Gastrocnemius medialis (tissue), 4 donors: ENCODE measurements around the gene PPP2R5A.

ENCODE experiments used
- POLR2A ChIP-seq, 2 donors: fragments of 450-650 bp; IDR thresholded peaks; one replicate each; pipeline ENCODE4 v1.6.1; 2017; ENCODE audit warnings: antibody characterized with exemption in 2 of 2, mild to moderate bottlenecking in 2 of 2, moderate library complexity in 2 of 2
- TF ChIP-seq, protein P1 (sequence below), 5 experiments: fragments of 450-650 bp in 3 of 5; fragments of 200-600 bp in 2 of 5; sonication (generic) in 2 of 5; IDR thresholded peaks in 4 of 5; conservative IDR thresholded peaks in 1 of 5; 1 replicate in 4 of 5; 2 replicates in 1 of 5; pipeline ENCODE4 v1.5.1; 2016 to 2019; ENCODE audit warnings: antibody characterized with exemption in 5 of 5, mild to moderate bottlenecking in 3 of 5, moderate library complexity in 3 of 5

DNA sequence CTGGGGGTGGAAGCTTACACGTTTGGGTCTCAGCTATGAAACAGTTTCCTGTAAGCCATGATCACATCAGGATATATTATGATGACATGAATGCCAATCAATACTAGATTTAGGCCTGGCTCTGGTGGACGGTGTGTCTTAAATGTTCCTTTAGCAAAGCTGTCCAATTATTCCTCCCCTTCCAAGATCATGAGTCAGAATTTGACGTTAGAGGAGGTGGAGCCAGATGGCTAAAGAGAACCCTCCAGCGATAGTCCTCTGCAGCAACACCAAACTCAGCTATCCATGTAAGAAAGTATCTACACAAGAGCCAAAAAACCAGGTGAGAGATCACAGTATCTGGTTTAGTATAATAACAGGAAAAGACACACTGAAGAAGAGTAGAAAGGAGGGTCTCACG, 81.7 kb downstream of the PPP2R5A start:
- TF ChIP-seq, protein P1, sequence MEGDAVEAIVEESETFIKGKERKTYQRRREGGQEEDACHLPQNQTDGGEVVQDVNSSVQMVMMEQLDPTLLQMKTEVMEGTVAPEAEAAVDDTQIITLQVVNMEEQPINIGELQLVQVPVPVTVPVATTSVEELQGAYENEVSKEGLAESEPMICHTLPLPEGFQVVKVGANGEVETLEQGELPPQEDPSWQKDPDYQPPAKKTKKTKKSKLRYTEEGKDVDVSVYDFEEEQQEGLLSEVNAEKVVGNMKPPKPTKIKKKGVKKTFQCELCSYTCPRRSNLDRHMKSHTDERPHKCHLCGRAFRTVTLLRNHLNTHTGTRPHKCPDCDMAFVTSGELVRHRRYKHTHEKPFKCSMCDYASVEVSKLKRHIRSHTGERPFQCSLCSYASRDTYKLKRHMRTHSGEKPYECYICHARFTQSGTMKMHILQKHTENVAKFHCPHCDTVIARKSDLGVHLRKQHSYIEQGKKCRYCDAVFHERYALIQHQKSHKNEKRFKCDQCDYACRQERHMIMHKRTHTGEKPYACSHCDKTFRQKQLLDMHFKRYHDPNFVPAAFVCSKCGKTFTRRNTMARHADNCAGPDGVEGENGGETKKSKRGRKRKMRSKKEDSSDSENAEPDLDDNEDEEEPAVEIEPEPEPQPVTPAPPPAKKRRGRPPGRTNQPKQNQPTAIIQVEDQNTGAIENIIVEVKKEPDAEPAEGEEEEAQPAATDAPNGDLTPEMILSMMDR (IDR thresholded peaks at IDR 0.05 in 4 of 5, conservative IDR thresholded peaks at IDR 0.05 in 1 of 5), result no peak
- no peak for TF ChIP-seq POLR2A (IDR thresholded peaks at IDR 0.05)
